OCI-LY7 (cell line): ENCODE data around the gene SLIT3. TPM values are rescaled to one million over a fixed set of nuclear protein-coding genes. Genes with fewer than 3 reads are reported as not detected.

Experiments
- BruUV-seq: library from RNA; stranded (reverse); fragments of 400-500 nt; replicated peaks from 2 replicates; lab custom pipeline; 2021; lab: Mats Ljungman, UMichigan
- CTCF ChIA-PET: fragments of 300-600 bp; sonication (Branson Sonifier 250); formaldehyde crosslinking; loops from one replicate; lab custom pipeline; 2022; ENCODE audit warnings: antibody characterized with exemption; ENCODE audit not compliant: unreplicated experiment; lab: Charles Lee
- POLR2A ChIA-PET: fragments of 300-600 bp; sonication (Branson Sonifier 250); formaldehyde crosslinking; loops from one replicate; lab custom pipeline; 2022; ENCODE audit warnings: antibody characterized with exemption; lab: Charles Lee
- DNase-seq: peaks from one replicate; pipeline ENCODE4 v3.0.0-alpha.2; 2015; ENCODE audit warnings: low spot score
- H2AFZ ChIP-seq: fragments of 200-600 bp; sonication (generic), shearing (Covaris generic); 2 replicates; pipeline ENCODE4 v1.6.1; 2014; ENCODE audit warnings: mild to moderate bottlenecking, antibody characterized with exemption, low read length, moderate library complexity
- H3K27ac ChIP-seq: fragments of 200-600 bp; sonication (generic); 2 replicates; pipeline ENCODE4 v1.5.1; 2014; ENCODE audit warnings: mixed run types, low read depth, mild to moderate bottlenecking, moderate library complexity, low read length, inconsistent platforms; ENCODE audit not compliant: poor library complexity, severe bottlenecking
- H3K36me3 ChIP-seq: fragments of 200-600 bp; sonication (generic); 2 replicates; pipeline ENCODE4 v1.6.1; 2014; ENCODE audit warnings: mild to moderate bottlenecking, antibody characterized with exemption, low read length, moderate library complexity, mixed read lengths; ENCODE audit not compliant: insufficient read depth
- H3K4me1 ChIP-seq: fragments of 200-600 bp; sonication (generic); 2 replicates; pipeline ENCODE4 v1.5.1; 2014; ENCODE audit warnings: mild to moderate bottlenecking, low read length; ENCODE audit not compliant: insufficient read depth, poor library complexity, severe bottlenecking
- H3K4me2 ChIP-seq: fragments of 200-600 bp; sonication (generic); 2 replicates; pipeline ENCODE4 v1.6.1; 2014; ENCODE audit warnings: mild to moderate bottlenecking, low read length
- H3K4me3 ChIP-seq: fragments of 200-600 bp; sonication (generic); 2 replicates; pipeline ENCODE4 v1.5.1; 2014; ENCODE audit warnings: mild to moderate bottlenecking, low read depth, low read length; ENCODE audit not compliant: poor library complexity, severe bottlenecking
- H3K79me2 ChIP-seq: fragments of 200-600 bp; sonication (generic); 2 replicates; pipeline ENCODE4 v1.6.1; 2016; ENCODE audit warnings: low read depth, mild to moderate bottlenecking, low read length, moderate library complexity, mixed read lengths; ENCODE audit not compliant: insufficient read depth
- H3K9me2 ChIP-seq: fragments of 200-600 bp; sonication (generic); 2 replicates; pipeline ENCODE4 v1.6.1; 2016; ENCODE audit warnings: mild to moderate bottlenecking, low read length, mixed read lengths; ENCODE audit not compliant: insufficient read depth
- H3K9me3 ChIP-seq: fragments of 200-600 bp; sonication (generic); 2 replicates; pipeline ENCODE4 v1.6.1; 2014; ENCODE audit warnings: mild to moderate bottlenecking, mixed run types, low read length, mixed read lengths
- H4K20me1 ChIP-seq: fragments of 200-600 bp; sonication (generic); 2 replicates; pipeline ENCODE4 v1.6.1; 2014; ENCODE audit warnings: mild to moderate bottlenecking, antibody characterized with exemption, low read length, moderate library complexity, mixed read lengths; ENCODE audit not compliant: insufficient read depth
- CTCF ChIP-seq: fragments of 200-600 bp; sonication (generic); conservative IDR thresholded peaks from 2 replicates; pipeline ENCODE4 v1.5.1; 2014; ENCODE audit warnings: mild to moderate bottlenecking, antibody characterized with exemption, low read length, moderate library complexity, mixed read lengths
- EZH2phosphoT487 ChIP-seq: fragments of 200-600 bp; sonication (generic); IDR thresholded peaks from 2 replicates; pipeline ENCODE4 v1.6.1; 2018; ENCODE audit warnings: low read depth, borderline replicate concordance, mild to moderate bottlenecking, mixed run types, antibody characterized with exemption, low read length, moderate library complexity, mixed read lengths
- intact Hi-C: fragments of 100-400 bp; cut with micrococcal nuclease; formaldehyde crosslinking; loops from one replicate; pipeline ENCODE4 v1.10.0; 2022; ENCODE audit not compliant: unreplicated experiment
- total RNA-seq, 2 experiments: library from RNA; depleted of rRNA in 1 of 2; stranded (reverse); fragments of >200 nt in 1 of 2; shearing (Covaris generic) in 1 of 2; gene quantifications; 2 replicates each; pipeline ENCODE4 v1.2.3, GENCODE V29; 2014 to 2022

SLIT3 gene
- total RNA-seq, 2 experiments from 2014 or later, result not detected

GRCh38 chr5:168659286-168659847 is 641.6 kb downstream of the SLIT3 start:
- intact Hi-C loops, result no loop called here
- no peak overlapping the region for H2AFZ ChIP-seq
- no peaks in the 10 kb centered on the region for H4K20me1 ChIP-seq
- no peak for TF ChIP-seq CTCF
- TF ChIP-seq EZH2phosphoT487, result no peak
- ChIA-PET CTCF (no interaction called here), POLR2A (no interaction called here)
- BruUV-seq, result no TSS peak
- H3K9me2 ChIP-seq, result no peaks in the 10 kb centered on the region
- H3K4me1 ChIP-seq, result no peaks in the 10 kb centered on the region
- DNase-seq, result no peak
- H3K79me2 ChIP-seq, result no peaks in the 10 kb centered on the region
- no peak overlapping the region for H3K4me2 ChIP-seq
- no peak overlapping the region for H3K4me3 ChIP-seq
- H3K27ac ChIP-seq, result no peak overlapping the region
- no peaks in the 10 kb centered on the region for H3K9me3 ChIP-seq
- H3K36me3 ChIP-seq, result no peaks in the 10 kb centered on the region

- Histone ChIP-seq H3K27ac (no peak overlapping the region), H3K36me3 (no peaks in the 10 kb centered on the region), H2AFZ (no peak overlapping the region), H3K9me3 (no peaks in the 10 kb centered on the region), H3K4me1 (no peaks in the 10 kb centered on the region), H3K4me3 (no peak overlapping the region), H3K9me2 (no peaks in the 10 kb centered on the region), H3K4me2 (no peak overlapping the region), H4K20me1 (no peaks in the 10 kb centered on the region), H3K79me2 (no peaks in the 10 kb centered on the region)
- ChIA-PET CTCF (no interaction called here), POLR2A (interaction anchor here (0.6 kb wide), 1 partner anchor 32 kb away, joined by 4 read pairs; no protein-coding TSS in a partner anchor)
- no TSS peak for BruUV-seq
- intact Hi-C loops, result no loop called here
- TF ChIP-seq CTCF (no peak), EZH2phosphoT487 (no peak)
- no peak for DNase-seq
Measured at GRCh38 chr5:168658394-168658793, 642.5 kb downstream of the SLIT3 start.

GRCh38 chr5:168656633-168657032 is 644.3 kb downstream of the SLIT3 start:
- TF ChIP-seq CTCF (no peak), EZH2phosphoT487 (no peak)
- Histone ChIP-seq H4K20me1 (no peaks in the 10 kb centered on the region), H3K4me1 (no peaks in the 10 kb centered on the region), H2AFZ (no peak overlapping the region), H3K4me3 (no peak overlapping the region), H3K4me2 (no peak overlapping the region), H3K27ac (no peak overlapping the region), H3K9me2 (no peaks in the 10 kb centered on the region), H3K9me3 (no peaks in the 10 kb centered on the region), H3K36me3 (no peaks in the 10 kb centered on the region), H3K79me2 (no peaks in the 10 kb centered on the region)
- BruUV-seq, result no TSS peak
- CTCF ChIA-PET, result no interaction called here
- no peak for DNase-seq
- intact Hi-C loops, result no loop called here
- POLR2A ChIA-PET, result interaction anchor here (0.6 to 1.5 kb wide), 2 partner anchors 9 to 119 kb away, joined by 3 to 5 read pairs; no protein-coding TSS in a partner anchor
